HEK293T (cell line): ENCODE measurements around the gene EI24.

Experiments
- CTCF ChIA-PET: fragments of 350-600 bp; formaldehyde crosslinking; extraction: SDS; loops from one replicate; lab custom pipeline; 2021; ENCODE audit warnings: antibody characterized with exemption, inconsistent platforms; lab: Yijun Ruan, JAX
- POLR2A ChIA-PET: fragments of 350-600 bp; formaldehyde crosslinking; extraction: SDS; loops from one replicate; lab custom pipeline; 2020; ENCODE audit warnings: antibody characterized with exemption, inconsistent platforms; lab: Yijun Ruan, JAX
- DNase-seq: peaks from one replicate; pipeline ENCODE4 v3.0.0; 2012; ENCODE audit warnings: mixed read lengths; ENCODE audit errors: extremely low spot score
- ARNT ChIP-seq: fragments of 450-650 bp; IDR thresholded peaks from 2 replicates; pipeline ENCODE4 v1.6.1; 2017; ENCODE audit warnings: mild to moderate bottlenecking
- BHLHE40 ChIP-seq: fragments of 450-650 bp; IDR thresholded peaks from 2 replicates; pipeline ENCODE4 v1.6.1; 2016; ENCODE audit warnings: mild to moderate bottlenecking, moderate library complexity, borderline replicate concordance
- CTBP1 ChIP-seq: fragments of 450-650 bp; IDR thresholded peaks from 2 replicates; pipeline ENCODE4 v1.6.1; 2016; ENCODE audit warnings: borderline replicate concordance
- ELF4 ChIP-seq: fragments of 450-650 bp; IDR thresholded peaks from 2 replicates; pipeline ENCODE4 v1.6.1; 2017; ENCODE audit warnings: antibody characterized with exemption
- FOXA1 ChIP-seq: fragments of 450-650 bp; IDR thresholded peaks from 2 replicates; pipeline ENCODE4 v1.6.1; 2016; ENCODE audit warnings: mild to moderate bottlenecking
- FOXK2 ChIP-seq: fragments of 450-650 bp; IDR thresholded peaks from 2 replicates; pipeline ENCODE4 v1.6.1; 2016; ENCODE audit warnings: mild to moderate bottlenecking
- FOXM1 ChIP-seq: fragments of 450-650 bp; IDR thresholded peaks from 2 replicates; pipeline ENCODE4 v1.6.1; 2017; ENCODE audit warnings: mild to moderate bottlenecking, borderline replicate concordance
- HDGF ChIP-seq: fragments of 450-650 bp; IDR thresholded peaks from 2 replicates; pipeline ENCODE4 v1.6.1; 2017; ENCODE audit warnings: antibody characterized with exemption, borderline replicate concordance
- L3MBTL2 ChIP-seq: fragments of 450-650 bp; conservative IDR thresholded peaks from 2 replicates; pipeline ENCODE4 v1.6.1; 2016; ENCODE audit warnings: mild to moderate bottlenecking
- LEF1 ChIP-seq: fragments of 450-650 bp; IDR thresholded peaks from 2 replicates; pipeline ENCODE4 v1.6.1; 2017; ENCODE audit warnings: mild to moderate bottlenecking, borderline replicate concordance
- NFRKB ChIP-seq: fragments of 450-650 bp; IDR thresholded peaks from 2 replicates; pipeline ENCODE4 v1.6.1; 2016; ENCODE audit warnings: mild to moderate bottlenecking, moderate library complexity
- PKNOX1 ChIP-seq: fragments of 450-650 bp; IDR thresholded peaks from 2 replicates; pipeline ENCODE4 v1.6.1; 2016
- SP1 ChIP-seq: fragments of 450-650 bp; IDR thresholded peaks from 2 replicates; pipeline ENCODE4 v1.6.1; 2017
- SUZ12 ChIP-seq: fragments of 450-650 bp; IDR thresholded peaks from 2 replicates; pipeline ENCODE4 v1.6.1; 2016; ENCODE audit warnings: mild to moderate bottlenecking
- TARDBP ChIP-seq: fragments of 450-650 bp; IDR thresholded peaks from 2 replicates; pipeline ENCODE4 v1.6.1; 2016
- ZNF384 ChIP-seq: fragments of 450-650 bp; IDR thresholded peaks from 2 replicates; pipeline ENCODE4 v1.6.1; 2016

Gene EI24

GRCh38 chr11:125542709-125543108 lies 26.6 kb upstream of the EI24 start:
- ChIA-PET POLR2A (no interaction called here), CTCF (no interaction called here)
- no peak for DNase-seq
- TF ChIP-seq PKNOX1 = no peak
- no peak for TF ChIP-seq ARNT

- POLR2A ChIA-PET = no interaction called here
- no peak for TF ChIP-seq L3MBTL2
- TF ChIP-seq HDGF = no peak
- DNase-seq = no peak
- CTCF ChIA-PET = no interaction called here
These were observed 18.5 kb upstream of the EI24 start for GRCh38 chr11:125550780-125551179.

- ChIA-PET POLR2A (no interaction called here), CTCF (no interaction called here)
- TF ChIP-seq FOXA1 (no peak), SUZ12 (no peak), HDGF (no peak), BHLHE40 (no peak), FOXM1 (no peak), PKNOX1 (no peak), ARNT (no peak), ZNF384 (no peak), TARDBP (no peak), LEF1 (no peak), NFRKB (no peak), SP1 (no peak), FOXK2 (no peak), ELF4 (no peak), CTBP1 (no peak), L3MBTL2 (no peak)
- no peak for DNase-seq
These were observed 17.4 kb upstream of the EI24 start for GRCh38 chr11:125551835-125552342.

GRCh38 chr11:125552927-125553326 lies 16.4 kb upstream of the EI24 start:
- no peak for DNase-seq
- POLR2A ChIA-PET = interaction anchor here (1.1 kb wide), 1 partner anchor 17 kb away, joined by 3 read pairs; the partner anchor contains the start of gene EI24
- no peak for TF ChIP-seq PKNOX1
- no peak for TF ChIP-seq LEF1
- no peak for TF ChIP-seq ZNF384
- no peak for TF ChIP-seq FOXM1
- TF ChIP-seq ARNT = no peak
- TF ChIP-seq NFRKB = no peak
- no peak for TF ChIP-seq HDGF
- TF ChIP-seq TARDBP = no peak
- no peak for TF ChIP-seq ELF4
- no peak for TF ChIP-seq L3MBTL2
- TF ChIP-seq BHLHE40 = no peak
- no peak for TF ChIP-seq FOXA1
- TF ChIP-seq CTBP1 = no peak
- no peak for TF ChIP-seq SP1
- TF ChIP-seq SUZ12 = no peak
- no peak for TF ChIP-seq FOXK2
- CTCF ChIA-PET = no interaction called here

- no peak for DNase-seq
- TF ChIP-seq LEF1 (no peak), SUZ12 (no peak), CTBP1 (no peak)
- ChIA-PET CTCF (no interaction called here), POLR2A (interaction anchor here (1.1 kb wide), 1 partner anchor 16 kb away, joined by 3 read pairs; the partner anchor contains the start of gene EI24)
These were observed 15.9 kb upstream of the EI24 start for GRCh38 chr11:125553357-125553756.

DNA sequence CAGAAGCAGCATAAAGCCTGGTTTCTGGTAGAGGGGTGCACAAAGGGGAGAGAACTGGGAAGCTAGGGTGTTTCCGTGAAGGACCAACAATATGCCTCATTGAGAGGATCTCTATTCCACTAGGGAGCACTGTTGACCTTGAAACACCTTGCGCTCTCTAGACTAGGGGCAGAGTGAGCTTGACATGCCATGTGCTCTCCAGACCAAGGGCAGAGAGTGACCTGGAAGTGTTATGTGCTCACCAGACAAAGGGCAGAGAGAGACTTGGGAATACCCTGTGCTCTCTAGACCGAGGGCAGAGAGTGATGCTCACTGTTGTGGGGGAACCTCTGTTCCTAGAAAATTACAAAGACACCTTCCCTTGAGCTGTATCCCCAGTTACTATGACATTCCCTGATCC lies 15.2 kb upstream of the EI24 start:
- DNase-seq = no peak
- CTCF ChIA-PET = no interaction called here
- no peak for TF ChIP-seq ELF4
- no peak for TF ChIP-seq SP1
- no peak for TF ChIP-seq BHLHE40
- no peak for TF ChIP-seq FOXK2
- TF ChIP-seq ARNT = no peak
- TF ChIP-seq ZNF384 = no peak
- no peak for TF ChIP-seq L3MBTL2
- no peak for TF ChIP-seq FOXA1
- no peak for TF ChIP-seq FOXM1
- POLR2A ChIA-PET = interaction anchor here (0.9 kb wide), 1 partner anchor 15 kb away, joined by 4 read pairs; the partner anchor contains the start of gene EI24

DNA sequence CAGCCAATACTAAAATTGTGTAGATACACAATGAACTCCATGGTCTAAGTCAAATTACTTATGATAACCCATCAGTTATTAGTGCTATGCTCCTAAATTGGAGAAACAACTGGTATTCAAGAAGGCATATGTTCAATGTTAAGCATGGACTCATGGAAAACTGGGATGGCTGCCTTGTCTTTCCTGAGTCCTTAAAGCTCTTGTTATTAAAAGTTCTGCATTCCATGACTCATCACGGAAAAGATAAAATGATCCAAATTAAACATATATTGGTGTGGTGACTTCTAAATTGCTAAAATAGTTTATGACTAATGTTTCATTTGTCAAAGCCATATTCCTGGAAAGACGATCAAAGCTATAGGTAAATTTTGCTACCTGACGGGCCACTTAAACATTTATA lies 9.4 kb upstream of the EI24 start:
- no peak for TF ChIP-seq ZNF384
- TF ChIP-seq FOXM1 = no peak
- no peak for TF ChIP-seq SUZ12
- TF ChIP-seq ARNT = no peak
- TF ChIP-seq SP1 = no peak
- POLR2A ChIA-PET = no interaction called here
- DNase-seq = no peak
- CTCF ChIA-PET = no interaction called here

DNA sequence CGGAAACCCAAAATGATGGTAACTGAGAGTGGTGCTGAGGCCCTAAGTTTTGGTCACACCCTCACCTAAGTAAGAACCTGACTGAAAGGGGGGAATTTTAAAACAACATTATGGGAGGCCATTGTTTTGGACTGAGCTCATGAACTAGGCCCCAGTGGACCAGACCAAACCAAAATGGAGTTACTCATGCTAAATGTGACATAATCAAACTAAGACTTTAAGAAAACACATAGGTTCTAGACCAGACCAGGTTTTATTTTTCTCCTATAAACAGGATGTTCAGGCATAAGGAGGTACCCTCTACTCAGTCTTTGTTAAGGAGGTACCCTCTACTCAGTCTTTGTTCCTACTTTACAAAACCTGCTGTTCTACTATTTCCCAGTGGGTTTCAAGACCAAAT lies 7.4 kb upstream of the EI24 start:
- ChIA-PET CTCF (no interaction called here), POLR2A (no interaction called here)
- TF ChIP-seq ELF4 = no peak
- no peak for TF ChIP-seq SUZ12
- no peak for TF ChIP-seq BHLHE40
- no peak for TF ChIP-seq TARDBP
- TF ChIP-seq PKNOX1 = no peak
- TF ChIP-seq FOXA1 = no peak
- no peak for TF ChIP-seq NFRKB
- TF ChIP-seq L3MBTL2 = no peak
- no peak for TF ChIP-seq CTBP1
- no peak for TF ChIP-seq HDGF
- no peak for TF ChIP-seq ZNF384
- no peak for TF ChIP-seq LEF1
- no peak for TF ChIP-seq SP1
- no peak for TF ChIP-seq ARNT
- TF ChIP-seq FOXM1 = no peak
- no peak for TF ChIP-seq FOXK2
- DNase-seq = no peak
